ENCODE results near the gene DNAJC1.
"Not testable (repeated sequence)": the region's sequence is repeated elsewhere in the genome, so short reads cannot be mapped to it uniquely, and the experiment has no call there.

The DNAJC1 gene

GRCh38 chr10:21894648-21895342 lies 108.7 kb downstream of the DNAJC1 start:
- no peak for FAIRE-seq

DNA sequence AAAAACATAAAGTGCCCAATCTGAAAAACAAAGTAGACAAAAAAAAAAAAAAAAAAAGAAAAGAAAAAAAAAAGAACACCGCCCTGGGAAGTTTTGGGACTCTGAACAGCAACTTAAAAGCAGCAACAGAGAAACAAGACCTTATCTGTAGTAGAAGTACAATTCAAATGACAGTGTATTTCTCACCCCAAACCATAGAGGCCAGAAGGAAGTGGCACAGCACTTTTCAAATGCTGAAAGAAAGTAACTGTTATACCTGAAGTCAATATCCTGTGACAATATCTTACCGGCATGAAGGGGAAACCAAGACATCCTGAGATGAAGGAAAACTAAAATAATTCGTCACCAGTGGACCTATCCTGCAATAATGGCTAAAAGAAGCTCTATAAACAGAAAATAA lies 112.1 kb downstream of the DNAJC1 start:
- no peak for FAIRE-seq

DNA sequence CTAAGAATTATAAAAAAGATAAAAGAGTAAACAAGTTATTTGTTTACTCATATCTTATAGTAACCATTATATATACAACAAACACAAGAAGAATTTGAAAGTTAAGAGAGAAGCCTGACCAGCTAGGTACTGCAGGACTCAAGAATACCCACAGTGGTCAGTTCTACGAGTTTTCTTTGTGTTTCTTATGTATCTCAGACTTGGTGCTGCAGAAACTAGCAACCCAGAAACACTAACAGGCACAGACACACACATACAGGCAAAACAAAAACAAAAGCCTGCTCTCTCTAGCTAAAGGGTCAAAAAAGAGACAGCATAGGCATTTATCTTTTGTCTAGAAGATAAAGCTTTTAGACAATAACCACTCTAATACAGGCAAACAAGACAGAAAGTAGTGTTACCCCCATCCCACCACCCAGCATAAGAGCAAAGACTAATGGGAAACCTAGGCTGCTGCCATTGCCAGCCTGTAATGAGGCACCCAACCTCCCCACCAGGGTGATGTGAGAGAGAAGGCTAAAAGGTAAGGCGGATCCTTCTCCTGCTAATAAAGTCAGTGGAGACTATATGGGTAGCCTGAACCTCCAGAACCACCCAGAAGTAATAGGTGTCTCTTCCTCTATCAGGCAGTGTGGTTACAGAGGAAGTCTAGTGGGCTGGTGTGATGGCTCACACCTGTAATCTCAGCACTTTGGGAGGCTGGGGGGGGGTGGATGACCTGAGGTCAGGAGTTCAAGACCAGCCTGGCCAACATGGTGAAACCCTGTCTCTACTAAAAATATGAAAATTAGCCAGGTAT lies 113.9 kb downstream of the DNAJC1 start:
- FAIRE-seq: no peak

- FAIRE-seq: no peak
These were observed 114.6 kb downstream of the DNAJC1 start for GRCh38 chr10:21888959-21889358.

DNA sequence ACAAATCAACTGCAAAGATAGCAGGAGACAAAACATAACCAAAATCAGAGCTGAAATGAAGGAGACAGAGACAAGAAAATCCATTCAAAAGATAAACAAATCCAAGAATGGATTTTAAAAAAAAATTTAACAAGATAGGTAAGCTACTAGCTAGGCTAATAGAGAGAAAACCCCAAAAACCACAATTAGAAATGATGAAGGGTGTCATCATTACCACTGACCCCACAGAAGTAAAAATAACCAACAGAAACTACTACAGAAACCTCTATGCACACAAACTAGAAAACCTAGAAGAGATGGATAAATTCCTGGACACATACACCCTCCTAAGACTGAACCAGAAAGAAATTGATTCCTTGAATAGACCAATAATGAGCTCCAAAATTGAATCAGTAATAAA lies 117.6 kb downstream of the DNAJC1 start:
- FAIRE-seq: no peak

DNA sequence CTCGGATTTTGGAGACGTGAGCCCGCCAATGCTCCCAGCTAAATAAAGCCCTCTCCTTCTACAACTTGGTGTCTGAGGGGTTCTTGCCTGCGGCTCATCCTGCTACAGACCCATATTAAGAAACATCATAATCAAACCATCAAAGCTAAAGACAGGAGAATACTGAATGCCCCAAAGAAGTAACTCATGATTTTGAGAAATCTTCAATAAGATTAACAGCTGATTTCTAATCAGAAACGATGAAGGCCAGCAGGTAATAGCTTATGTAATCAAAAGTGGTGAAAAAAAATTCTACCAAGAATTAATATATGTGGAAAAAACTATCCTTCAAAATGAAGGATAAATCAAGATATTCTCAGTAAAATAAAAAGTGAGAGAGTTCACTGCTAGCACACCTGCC lies 130.3 kb downstream of the DNAJC1 start:
- FAIRE-seq: no peak

- FAIRE-seq: not testable (repeated sequence)
These were observed 130.8 kb downstream of the DNAJC1 start for GRCh38 chr10:21872771-21873170.

GRCh38 chr10:21870849-21871248 lies 132.7 kb downstream of the DNAJC1 start:
- FAIRE-seq: no peak

- peak; percentile 21 for FAIRE-seq
These were observed 134.4 kb downstream of the DNAJC1 start for GRCh38 chr10:21869087-21869486.

GRCh38 chr10:21860718-21861117 lies 142.8 kb downstream of the DNAJC1 start:
- FAIRE-seq: no peak

GRCh38 chr10:21858455-21858854 lies 145.1 kb downstream of the DNAJC1 start:
- FAIRE-seq: no peak

DNA sequence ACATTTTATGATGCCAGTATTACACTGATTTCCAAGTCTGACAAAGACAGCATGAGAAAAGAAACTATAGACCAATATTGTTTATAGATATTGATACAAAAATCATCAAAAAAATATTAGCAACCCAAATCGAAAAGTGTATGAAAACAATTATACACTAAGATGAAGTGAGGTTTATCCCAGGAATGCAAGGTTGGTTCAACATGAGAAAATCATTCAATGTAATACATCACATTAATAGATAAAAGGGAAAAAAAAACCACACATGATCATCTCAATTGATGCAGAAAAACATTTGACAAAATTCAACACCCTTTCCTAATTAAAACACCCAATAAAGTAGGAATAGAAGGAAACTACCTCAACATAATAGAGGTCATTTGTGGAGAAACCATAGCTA lies 153.9 kb downstream of the DNAJC1 start:
- peak; percentile 30 for FAIRE-seq

DNA sequence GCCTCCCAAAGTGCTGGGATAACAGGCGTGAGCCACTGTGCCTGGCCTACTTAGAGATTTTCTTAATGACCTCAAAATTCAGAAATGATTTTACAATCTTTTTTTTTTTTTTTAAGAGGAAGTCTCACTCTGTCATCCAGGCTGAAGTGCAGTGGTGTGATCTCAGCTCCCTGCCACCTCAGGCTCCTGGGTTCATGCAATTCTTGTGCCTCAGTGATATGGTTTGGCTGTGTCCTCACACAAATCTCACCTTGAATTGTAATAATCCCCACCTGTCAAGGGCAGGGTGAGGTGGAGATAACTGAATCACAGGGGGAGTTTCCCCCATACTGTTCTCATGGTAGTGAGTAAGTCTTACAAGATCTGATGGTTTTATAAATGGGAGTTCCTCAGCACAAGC lies 159.9 kb downstream of the DNAJC1 start:
- FAIRE-seq: no peak

GRCh38 chr10:21841273-21841672 lies 162.3 kb downstream of the DNAJC1 start:
- not testable (repeated sequence) for FAIRE-seq

- not testable (repeated sequence) for FAIRE-seq
These were observed 166.0 kb downstream of the DNAJC1 start for GRCh38 chr10:21837487-21837886.

DNA sequence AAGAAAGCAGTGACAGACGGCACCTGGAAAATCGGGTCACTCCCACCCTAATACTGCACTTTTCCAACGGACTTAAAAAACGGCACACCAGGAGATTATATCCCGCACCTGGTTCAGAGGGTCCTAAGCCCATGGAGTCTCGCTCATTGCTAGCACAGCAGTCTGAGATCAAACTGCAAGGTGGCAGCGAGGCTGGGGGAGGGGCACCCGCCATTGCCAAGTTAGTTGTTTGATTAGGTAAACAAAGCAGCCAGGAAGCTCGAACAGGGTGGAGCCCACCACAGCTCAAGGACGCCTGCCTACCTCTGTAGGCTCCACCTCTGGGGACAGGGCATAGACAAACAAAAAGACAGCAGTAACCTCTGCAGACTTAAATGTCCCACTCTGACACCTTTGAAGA lies 169.0 kb downstream of the DNAJC1 start:
- not testable (repeated sequence) for FAIRE-seq

DNA sequence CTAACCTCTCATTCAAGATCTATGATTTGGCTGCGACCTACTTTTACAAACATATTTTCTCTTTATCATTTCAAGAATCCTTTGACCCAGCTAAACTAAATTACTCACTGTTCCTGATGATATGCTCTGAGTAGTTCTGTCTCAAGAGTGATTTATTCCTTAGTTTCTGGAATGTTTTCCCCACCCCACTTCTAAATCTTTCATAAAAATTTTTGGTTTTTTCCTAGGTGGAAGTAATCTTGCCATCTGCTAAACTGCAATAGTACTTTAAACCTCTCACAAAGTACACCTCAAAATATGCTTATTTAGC lies 170.8 kb downstream of the DNAJC1 start:
- no peak for FAIRE-seq

DNA sequence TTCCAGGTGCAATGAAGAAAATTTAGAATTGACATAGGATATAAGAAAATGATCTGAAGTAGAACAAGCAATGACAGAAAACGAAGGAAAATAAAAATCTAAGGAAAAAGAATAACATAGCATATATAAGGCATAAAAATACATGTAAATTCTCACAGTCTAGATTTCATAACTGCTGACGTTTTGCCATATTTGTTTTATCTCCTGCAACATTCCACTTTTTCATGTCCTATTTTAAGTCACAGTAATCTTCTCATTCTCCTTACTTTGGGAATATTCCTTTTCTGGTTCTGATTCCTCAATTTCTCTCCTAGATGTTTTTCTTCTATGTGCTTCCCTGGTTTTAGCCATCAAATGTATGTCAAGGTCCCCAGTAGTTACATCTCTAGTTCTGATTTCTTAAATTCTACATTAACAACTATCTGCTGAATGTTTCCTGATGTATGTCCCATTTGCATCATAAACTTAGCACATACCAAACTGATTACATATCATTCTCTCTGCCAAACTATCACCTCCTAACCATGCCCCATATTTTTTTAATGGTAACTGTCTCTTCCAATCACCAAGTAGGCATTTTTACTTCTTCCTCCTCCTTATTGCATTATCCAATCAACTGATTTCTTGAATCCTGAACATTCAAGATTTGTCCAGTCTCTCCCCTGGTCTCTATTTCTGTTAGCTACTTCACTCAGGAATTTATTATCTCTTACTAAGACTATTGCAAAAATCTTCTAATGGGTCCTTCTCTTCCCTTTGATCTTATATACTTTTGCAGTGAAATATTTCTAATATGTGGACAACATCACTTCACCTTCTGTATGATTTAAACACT lies 171.3 kb downstream of the DNAJC1 start:
- no peak for FAIRE-seq

DNA sequence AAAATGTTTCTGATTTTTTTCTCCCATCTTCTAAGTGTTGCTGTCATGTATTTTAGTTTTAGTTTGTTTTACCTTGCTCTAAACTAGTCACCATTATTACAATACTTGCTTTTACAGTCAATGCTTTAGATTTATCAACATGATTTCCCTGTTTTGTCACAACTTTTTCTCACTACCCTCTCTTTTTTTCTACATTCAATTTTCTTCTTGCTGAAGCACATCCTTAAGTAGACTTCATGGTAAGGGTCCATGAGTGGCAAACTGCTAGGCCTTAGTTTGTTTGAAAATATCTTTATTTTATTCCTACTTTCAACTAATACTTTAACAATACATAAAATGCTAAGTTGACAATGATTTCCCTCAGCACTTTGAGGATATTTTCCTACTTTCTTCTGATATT lies 173.5 kb downstream of the DNAJC1 start:
- no peak for FAIRE-seq

DNA sequence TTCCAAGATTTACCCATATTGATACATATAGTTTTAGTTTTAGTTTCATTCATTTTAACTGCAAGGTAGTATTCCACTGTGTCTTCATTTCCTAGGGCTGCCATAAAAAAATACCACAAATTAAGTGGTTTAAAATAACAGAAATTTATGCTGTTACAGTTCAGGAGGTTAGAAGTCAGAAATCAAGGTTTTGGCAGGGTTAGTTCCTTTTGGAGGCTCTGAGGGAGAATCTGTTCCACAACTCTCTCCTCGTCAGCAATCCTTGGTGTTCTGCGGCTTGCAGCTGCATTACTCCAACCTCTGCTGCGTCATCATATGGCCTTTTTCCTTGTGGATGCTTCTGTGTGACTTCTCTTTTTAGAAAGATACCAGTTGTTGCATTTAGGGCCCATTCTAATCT lies 176.2 kb downstream of the DNAJC1 start:
- FAIRE-seq: no peak

- FAIRE-seq: no peak
These were observed 176.8 kb downstream of the DNAJC1 start for GRCh38 chr10:21826725-21827124.

GRCh38 chr10:21825345-21825744 lies 178.2 kb downstream of the DNAJC1 start:
- FAIRE-seq: no peak

- FAIRE-seq: no peak
These were observed 179.1 kb downstream of the DNAJC1 start for GRCh38 chr10:21824409-21824808.

- FAIRE-seq: no peak
These were observed 179.9 kb downstream of the DNAJC1 start for GRCh38 chr10:21823617-21824016.

Data from G401.6 (cell line).